ENCODE measurements around the gene PTTG1IP. TPM values are rescaled to one million over a fixed set of nuclear protein-coding genes. Genes with fewer than 3 reads are reported as not detected.

Gene PTTG1IP
- total and polyA plus RNA-seq, 8 donors, result 61.3 to 253 (median 114) TPM

DNA sequence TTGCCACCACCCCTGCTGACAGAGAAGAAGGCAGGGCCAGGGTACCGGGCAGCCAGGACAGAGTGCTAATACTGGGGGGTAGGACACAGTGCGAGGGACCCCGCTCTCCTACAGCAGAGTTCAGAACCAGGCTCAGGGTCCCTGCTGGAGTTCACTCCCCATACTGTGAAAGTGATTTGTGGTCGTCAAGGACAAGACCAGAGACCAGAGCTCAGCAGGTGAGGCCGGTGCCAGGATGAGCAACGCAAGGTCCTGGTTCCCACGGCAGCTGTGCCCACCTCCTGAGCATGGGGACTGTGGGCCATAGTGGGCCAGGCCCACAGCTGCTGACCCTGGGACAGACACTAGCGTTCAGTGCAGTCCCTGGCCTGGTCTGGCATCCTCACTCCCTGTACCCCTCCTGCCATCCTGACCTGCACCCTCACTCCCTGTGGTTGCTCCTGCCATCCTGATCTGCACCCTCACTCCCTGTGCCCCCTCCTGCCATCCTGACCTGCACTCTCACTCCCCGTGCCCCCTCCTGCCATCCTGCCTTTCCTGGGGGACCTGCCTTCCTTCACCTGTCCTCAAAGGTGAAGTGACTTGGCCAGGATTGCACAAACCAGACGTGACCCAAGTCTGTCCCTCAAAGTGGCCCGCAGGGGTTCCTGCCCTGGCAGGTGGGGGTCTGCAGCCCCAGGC is 13.8 kb upstream of the PTTG1IP start:
- no peak overlapping the region for H3K27ac ChIP-seq
- intact Hi-C loops (cut with DNase I; ENCODE audit: low total_unique reads), result no loop called here
- WGBS, 5 donors, result 85 to 92% (median 87%) methylated on average over 10 to 11 of the region's 11 CpGs
- TF ChIP-seq POLR2AphosphoS5 (IDR thresholded peaks at IDR 0.05) (no peak), POLR2A (IDR thresholded peaks at IDR 0.05) (no peak), EP300 (IDR thresholded peaks at IDR 0.05) (no peak)
- TF ChIP-seq, protein P1, sequence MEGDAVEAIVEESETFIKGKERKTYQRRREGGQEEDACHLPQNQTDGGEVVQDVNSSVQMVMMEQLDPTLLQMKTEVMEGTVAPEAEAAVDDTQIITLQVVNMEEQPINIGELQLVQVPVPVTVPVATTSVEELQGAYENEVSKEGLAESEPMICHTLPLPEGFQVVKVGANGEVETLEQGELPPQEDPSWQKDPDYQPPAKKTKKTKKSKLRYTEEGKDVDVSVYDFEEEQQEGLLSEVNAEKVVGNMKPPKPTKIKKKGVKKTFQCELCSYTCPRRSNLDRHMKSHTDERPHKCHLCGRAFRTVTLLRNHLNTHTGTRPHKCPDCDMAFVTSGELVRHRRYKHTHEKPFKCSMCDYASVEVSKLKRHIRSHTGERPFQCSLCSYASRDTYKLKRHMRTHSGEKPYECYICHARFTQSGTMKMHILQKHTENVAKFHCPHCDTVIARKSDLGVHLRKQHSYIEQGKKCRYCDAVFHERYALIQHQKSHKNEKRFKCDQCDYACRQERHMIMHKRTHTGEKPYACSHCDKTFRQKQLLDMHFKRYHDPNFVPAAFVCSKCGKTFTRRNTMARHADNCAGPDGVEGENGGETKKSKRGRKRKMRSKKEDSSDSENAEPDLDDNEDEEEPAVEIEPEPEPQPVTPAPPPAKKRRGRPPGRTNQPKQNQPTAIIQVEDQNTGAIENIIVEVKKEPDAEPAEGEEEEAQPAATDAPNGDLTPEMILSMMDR (IDR thresholded peaks at IDR 0.05), result no peak
- no peaks in the 10 kb centered on the region for H3K9me3 ChIP-seq
- peaks cover 0 to 48% (median 0%) of the 10 kb centered on the region in 3 donors for H3K27me3 ChIP-seq
- H3K4me1 ChIP-seq, result peaks cover 0 to 13% (median 0%) of the 10 kb centered on the region in 4 donors
- no peak overlapping the region for H3K4me3 ChIP-seq
- H3K36me3 ChIP-seq, result peaks cover 0 to 55% (median 10%) of the 10 kb centered on the region in 4 donors
- DNase-seq, result no peak

DNA sequence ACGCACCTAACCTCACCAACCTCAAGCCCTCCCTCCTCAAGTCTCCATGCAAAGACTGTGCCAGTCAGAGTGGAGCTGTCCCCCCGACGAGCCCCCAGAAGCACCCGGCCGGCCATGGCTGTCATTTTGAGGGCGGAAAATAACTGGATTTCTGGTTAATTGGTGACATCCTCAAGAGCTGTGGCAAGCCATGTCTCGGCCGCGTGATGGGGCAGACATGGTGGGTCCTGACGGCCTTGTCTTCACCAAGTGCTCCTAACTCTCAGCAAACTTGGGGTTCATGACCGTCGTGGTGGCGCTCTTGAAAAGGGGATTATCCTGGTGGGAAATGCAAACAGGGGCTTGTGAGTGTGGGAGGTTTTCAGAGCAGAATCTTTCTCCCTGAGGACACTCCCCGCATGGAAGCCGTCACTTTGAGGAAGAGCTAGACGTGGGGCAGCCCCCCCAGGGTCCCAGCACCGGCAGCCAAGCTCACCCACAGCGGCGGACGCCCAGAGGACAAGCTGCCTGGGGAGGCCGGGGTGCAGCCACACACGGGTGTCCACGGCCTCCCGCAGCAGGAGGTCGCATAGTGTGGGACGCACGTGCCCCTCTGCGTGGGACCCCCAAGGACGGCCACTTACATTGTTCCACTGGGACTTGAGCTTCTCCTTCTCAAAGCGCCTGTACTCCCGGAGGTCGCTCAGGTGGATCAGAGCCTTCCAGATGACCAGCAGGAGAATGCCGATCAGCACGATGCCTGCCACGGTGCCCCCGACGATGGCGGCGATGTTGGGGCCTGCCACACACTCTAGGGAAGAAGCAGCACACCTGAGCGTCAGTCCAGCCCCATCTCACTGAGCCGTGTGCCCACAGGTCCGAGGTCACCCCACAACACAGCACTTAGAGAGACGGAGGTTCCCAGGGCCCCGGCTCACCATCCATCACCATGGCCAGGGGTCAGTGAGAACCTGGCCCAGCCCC is 12.9 kb upstream of the PTTG1IP start:
- peaks cover 0 to 39% (median 0%) of the 10 kb centered on the region in 3 donors for H3K27me3 ChIP-seq
- no peaks in the 10 kb centered on the region for H3K9me3 ChIP-seq
- TF ChIP-seq EP300 (IDR thresholded peaks at IDR 0.05) (no peak), POLR2AphosphoS5 (IDR thresholded peaks at IDR 0.05) (no peak), POLR2A (IDR thresholded peaks at IDR 0.05) (no peak)
- TF ChIP-seq, protein P1 (IDR thresholded peaks at IDR 0.05), result no peak
- no peak overlapping the region for H3K4me3 ChIP-seq
- intact Hi-C loops (cut with DNase I; ENCODE audit: low total_unique reads), result no loop called here
- H3K27ac ChIP-seq, result no peak overlapping the region
- H3K4me1 ChIP-seq, result peaks cover 0 to 22% (median under 1%) of the 10 kb centered on the region in 4 donors
- WGBS, 5 donors, result 87 to 90% (median 88%) methylated on average over 30 to 44 of the region's 44 CpGs
- peaks cover 0 to 48% (median 10%) of the 10 kb centered on the region in 4 donors for H3K36me3 ChIP-seq
- no peak for DNase-seq

DNA sequence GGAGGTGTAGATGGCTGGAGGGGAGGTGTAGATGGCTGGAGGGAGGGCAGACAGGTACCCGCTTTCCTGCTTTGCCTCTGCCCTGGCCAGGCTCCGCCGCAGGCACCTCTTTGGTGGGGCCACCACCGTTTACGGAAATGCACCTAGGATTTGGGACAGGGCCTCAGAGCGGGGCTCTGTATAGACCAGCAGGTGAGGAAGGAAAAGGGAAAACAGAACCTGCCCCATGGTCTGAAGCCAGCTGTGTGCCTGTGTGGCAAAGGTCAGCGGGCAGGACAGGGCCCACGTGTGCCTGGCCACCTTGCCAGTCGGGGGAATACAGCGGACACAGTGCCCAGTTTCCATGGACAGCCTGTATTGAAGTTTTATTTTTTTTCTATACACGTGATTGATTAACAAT is 12.1 kb upstream of the PTTG1IP start:
- DNase-seq, result no peak
- 69 to 78% (median 73%) methylated on average over 11 of the region's 11 CpGs for WGBS, 5 donors
- Histone ChIP-seq H3K27ac (no peak overlapping the region), H3K9me3 (no peaks in the 10 kb centered on the region), H3K4me1 (peaks cover 0 to 27% (median 3%) of the 10 kb centered on the region in 4 donors), H3K27me3 (peaks cover 0 to 31% (median 0%) of the 10 kb centered on the region in 3 donors), H3K4me3 (no peak overlapping the region), H3K36me3 (peaks cover 0 to 41% (median 10%) of the 10 kb centered on the region in 4 donors)
- TF ChIP-seq EP300 (IDR thresholded peaks at IDR 0.05), result no peak
- TF ChIP-seq, protein P1 (IDR thresholded peaks at IDR 0.05), result no peak
- no peak for TF ChIP-seq POLR2A (IDR thresholded peaks at IDR 0.05)
- no peak for TF ChIP-seq POLR2AphosphoS5 (IDR thresholded peaks at IDR 0.05)
- intact Hi-C loops (cut with DNase I; ENCODE audit: low total_unique reads), result no loop called here

DNA sequence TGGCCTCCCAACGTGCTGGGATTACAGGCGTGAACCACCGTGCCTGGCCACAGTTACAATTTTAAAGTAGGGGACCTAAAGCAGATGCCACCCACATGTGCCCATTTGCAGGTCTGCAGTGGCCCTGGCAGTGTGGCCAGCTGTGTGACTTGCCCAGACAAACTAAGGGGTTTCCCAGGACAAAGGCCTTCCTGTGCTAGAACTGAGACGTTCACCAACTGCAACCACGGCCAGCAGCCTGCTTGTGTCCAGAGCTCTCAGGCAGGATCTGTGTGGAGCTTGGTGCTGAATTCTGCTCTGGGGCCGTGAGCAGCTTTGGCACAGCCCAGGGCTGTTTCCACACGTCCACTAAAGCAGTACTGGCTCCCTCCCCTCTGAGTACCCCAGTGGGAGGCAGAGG is 10.6 kb upstream of the PTTG1IP start:
- no peak for DNase-seq
- peaks cover 0 to 22% (median 0%) of the 10 kb centered on the region in 3 donors for H3K27me3 ChIP-seq
- TF ChIP-seq, protein P1 (IDR thresholded peaks at IDR 0.05), result no peak
- no peak for TF ChIP-seq EP300 (IDR thresholded peaks at IDR 0.05)
- no peak for TF ChIP-seq POLR2A (IDR thresholded peaks at IDR 0.05)
- TF ChIP-seq POLR2AphosphoS5 (IDR thresholded peaks at IDR 0.05), result no peak
- no peaks in the 10 kb centered on the region for H3K9me3 ChIP-seq
- H3K36me3 ChIP-seq, result peaks cover 0 to 30% (median 10%) of the 10 kb centered on the region in 4 donors
- intact Hi-C loops (cut with DNase I; ENCODE audit: low total_unique reads), result no loop called here
- peaks cover 0 to 37% (median 3%) of the 10 kb centered on the region in 4 donors for H3K4me1 ChIP-seq
- H3K4me3 ChIP-seq, result no peak overlapping the region
- 57 to 74% (median 70%) methylated on average over 7 of the region's 7 CpGs for WGBS, 5 donors
- no peak overlapping the region for H3K27ac ChIP-seq

Measured in stomach (tissue), 9 donors.